HG03060 (cell line): ENCODE measurements around the gene HAP1.

Experiments
- ATAC-seq: cut with Tn5 transposase; IDR thresholded peaks from one replicate; pipeline ENCODE4 v1.9.1; 2021; ENCODE audit warnings: low read depth, moderate number of reproducible peaks; ENCODE audit not compliant: unreplicated experiment

The HAP1 gene

GRCh38 chr17:41766135-41766534 lies 31.7 kb upstream of the HAP1 start:
- no peak for ATAC-seq

- no peak for ATAC-seq
Observed at GRCh38 chr17:41763327-41763726, 28.9 kb upstream of the HAP1 start.

- no peak for ATAC-seq
Observed at GRCh38 chr17:41762841-41763240, 28.4 kb upstream of the HAP1 start.

DNA sequence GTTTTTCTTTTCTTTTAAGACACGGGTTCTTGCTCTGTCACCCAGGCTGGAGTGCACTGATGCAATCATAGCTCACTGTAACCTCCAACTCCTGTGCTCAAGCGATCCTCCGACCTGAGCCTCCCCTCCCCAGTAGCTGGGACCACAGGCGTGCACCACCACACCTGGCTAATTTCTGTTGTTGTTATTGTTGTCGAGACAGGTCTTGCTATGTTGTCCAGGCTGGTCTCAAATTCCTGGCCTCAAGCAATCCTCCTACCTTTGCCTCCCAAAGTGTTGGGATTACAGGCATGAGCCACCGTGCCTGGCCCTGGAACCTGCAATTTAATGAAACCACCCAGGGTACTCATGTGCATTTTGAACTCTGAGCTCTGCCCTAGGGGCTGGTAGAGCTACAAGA lies 27.9 kb upstream of the HAP1 start:
- no peak for ATAC-seq

- no peak for ATAC-seq
Observed at GRCh38 chr17:41760878-41761277, 26.4 kb upstream of the HAP1 start.

DNA sequence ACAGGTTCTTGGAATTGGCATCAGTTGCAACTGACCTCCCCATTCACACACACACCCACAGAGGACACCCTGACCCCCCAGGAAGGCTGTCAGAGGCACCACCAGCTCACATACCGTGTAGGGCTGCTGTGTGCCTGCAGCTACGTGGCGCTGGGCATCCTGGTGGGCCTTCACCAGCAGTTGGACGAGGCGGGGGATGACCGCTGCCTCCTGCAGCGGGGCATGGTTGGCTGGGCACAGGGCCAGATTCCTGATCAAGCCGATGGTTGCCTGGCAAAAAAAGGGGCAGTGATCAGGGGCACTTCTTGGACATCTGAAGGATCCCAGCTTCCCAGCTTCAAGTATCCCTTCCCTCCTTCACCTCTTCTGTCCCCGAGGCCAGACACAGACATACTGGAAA lies 24.2 kb upstream of the HAP1 start:
- no peak for ATAC-seq

- no peak for ATAC-seq
Observed at GRCh38 chr17:41754066-41754465, 19.6 kb upstream of the HAP1 start.

GRCh38 chr17:41751288-41751687 lies 16.8 kb upstream of the HAP1 start:
- ATAC-seq: no peak

DNA sequence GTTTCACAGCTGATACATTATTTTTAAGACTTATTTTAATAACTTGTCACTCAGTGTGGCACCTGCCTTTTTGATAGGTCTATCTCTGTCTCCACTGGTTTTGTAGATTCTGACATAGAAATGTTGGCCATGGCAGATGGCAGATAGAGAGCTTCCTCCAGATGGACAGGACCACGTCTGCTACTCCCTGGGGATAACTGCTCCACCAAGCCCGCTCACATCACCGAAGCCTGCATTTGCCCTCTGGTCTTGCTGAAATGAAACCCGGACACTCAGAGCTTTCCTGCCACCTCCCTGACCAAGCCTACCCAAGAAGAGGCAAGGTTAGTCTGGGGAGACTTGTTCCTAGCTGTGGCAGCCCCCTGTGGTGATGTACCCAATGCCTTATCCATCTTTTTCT lies 16.4 kb upstream of the HAP1 start:
- no peak for ATAC-seq

DNA sequence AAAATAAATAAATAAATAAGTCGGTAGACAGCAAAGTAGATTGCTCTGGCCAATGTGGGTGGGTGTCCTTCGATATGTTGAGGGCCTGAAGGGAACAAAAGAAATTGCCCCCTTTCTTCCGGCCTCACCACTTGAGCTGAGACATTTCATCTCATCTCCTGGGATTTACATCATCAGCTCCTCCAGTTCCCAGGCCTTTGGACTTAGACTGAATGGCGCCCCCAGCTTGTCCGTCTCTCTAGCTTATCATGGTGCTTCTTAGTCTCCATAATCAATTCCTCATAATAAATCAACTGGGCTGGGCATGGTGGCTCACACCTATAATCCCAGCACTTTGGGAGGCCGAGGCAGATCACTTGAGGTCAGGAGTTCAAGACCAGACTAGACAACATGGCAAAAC lies 13.8 kb upstream of the HAP1 start:
- no peak for ATAC-seq

GRCh38 chr17:41741709-41742108 lies 7.3 kb upstream of the HAP1 start:
- ATAC-seq: no peak

DNA sequence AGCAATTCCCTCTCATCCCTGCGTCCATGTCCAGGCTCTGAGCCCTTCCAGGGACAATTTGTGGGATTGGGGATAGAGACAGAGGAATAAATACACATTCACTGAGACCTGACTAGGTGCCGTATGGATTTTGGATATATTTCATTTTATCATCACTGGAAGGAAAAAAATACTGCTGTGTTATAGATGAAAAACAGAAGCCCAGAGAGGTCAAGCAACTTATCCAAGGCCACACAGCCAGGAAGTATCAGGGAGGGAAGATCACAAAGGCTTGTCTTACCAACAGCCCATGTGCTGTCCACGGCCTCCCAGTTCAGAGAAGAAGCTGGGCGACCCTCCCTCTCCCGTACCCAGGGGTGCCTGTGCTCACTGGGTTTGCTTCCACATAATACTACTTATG lies 6.1 kb upstream of the HAP1 start:
- no peak for ATAC-seq

DNA sequence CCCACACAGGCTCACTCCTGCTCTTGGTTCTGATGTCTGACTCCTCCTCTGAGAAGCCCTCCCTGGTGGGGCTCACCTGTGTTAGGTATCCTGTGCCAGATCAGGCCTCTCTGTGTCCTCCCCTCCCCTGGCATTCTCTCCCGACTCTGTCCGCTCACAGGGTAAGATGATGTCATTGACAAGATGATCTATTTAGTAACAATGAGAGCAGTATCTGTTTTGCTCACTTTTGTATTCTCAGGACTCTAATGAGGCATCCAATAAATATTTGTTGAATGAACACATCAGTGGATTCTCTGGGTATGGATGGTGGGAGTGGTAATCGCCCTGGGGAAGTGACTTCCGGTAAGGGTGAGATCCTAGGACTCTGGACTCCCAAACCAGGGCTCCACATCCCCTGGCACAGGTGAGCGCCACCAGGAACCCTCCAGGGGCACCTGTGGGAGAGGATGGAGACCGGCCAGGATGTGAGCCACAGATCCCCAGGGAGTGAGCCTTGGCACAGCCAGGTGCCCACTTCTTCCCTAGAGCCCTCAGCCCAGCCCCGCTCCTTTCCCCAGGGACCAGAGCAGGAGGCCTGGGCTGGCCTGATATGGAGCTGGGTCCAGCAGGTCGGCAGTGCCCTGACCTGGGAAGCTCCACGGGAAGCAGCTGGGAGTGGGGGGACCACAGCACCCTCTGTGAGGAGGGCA lies 5.4 kb upstream of the HAP1 start:
- no peak for ATAC-seq

DNA sequence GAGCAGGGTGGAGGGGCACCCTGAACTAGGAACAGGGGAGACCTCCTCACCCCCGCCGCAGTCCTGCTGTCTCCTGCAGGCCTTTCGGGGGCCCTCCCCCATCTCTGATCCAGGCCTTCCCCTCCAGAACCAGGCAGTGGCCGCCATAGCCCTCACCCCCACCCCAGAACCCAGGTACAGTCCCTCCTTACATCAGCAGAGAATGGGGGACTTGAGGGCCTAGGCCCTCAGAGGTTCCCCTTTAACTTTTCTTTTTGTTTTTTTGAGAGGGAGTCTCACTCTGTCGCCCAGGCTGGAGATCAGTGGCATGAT lies 4.3 kb upstream of the HAP1 start:
- ATAC-seq: no peak

- ATAC-seq: no peak
Observed at GRCh38 chr17:41738077-41738800, 3.8 kb upstream of the HAP1 start.

DNA sequence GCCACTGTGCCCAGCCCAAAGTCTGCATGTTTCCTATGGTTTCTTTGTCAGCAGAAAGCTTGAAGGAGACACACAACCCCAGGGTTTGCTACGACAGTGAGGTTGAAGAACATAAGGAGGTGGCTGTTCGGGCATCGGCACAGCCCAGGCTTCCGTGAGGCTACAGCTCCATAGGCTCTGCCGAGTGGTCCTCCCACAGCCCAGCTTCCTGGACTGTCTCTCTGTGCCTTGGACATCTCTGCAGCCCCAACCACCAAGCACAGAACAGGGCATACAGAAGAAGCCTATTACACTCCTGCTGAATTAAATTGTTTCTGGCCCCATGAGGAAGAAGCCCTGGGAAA lies 3.2 kb upstream of the HAP1 start:
- no peak for ATAC-seq

GRCh38 chr17:41736983-41737679 lies 2.7 kb upstream of the HAP1 start:
- ATAC-seq: no peak

GRCh38 chr17:41735744-41736143 lies 1.3 kb upstream of the HAP1 start:
- ATAC-seq: no peak

GRCh38 chr17:41734949-41735313 lies 488 bp upstream of the HAP1 start:
- no peak for ATAC-seq

DNA sequence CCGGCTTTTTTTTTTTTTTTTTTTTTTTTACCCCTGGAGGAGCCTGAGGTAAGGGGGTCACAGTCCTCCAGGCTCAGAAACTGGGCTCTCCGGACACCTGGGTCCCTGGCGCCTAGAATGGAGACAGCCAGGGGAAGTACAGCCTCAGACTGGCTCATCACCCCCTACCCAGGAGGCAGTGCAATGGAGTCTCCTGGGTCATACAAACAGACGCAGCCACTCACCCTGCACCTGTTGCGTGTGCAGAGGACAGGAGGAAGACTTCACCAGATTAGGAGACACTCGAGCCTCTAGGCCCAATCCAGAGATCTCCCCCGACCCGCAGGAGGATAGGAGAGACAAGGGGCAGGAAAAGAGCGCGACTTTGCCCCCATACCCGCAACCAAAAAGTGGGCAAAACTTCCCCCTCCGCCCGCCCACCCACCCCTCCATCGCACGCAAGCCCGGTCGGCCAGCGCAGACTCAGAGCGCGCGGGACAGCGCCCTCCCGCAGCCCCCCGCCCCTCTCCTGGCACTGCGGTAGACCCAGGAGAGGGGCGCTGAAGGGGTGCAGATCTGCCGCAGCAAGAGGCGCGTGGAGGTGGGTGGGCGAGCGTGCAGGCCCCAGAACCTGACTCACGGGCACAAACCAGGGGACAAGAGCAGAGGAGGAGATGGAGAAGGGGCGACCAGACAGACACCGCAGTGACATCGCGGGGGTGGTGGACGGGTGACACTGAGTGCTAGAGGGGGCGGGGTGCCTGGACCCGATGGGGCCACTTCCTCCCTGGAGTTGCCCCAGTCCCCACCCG lies 900 bp downstream of the HAP1 start:
- ATAC-seq: no peak

GRCh38 chr17:41731836-41732235 lies 2.6 kb downstream of the HAP1 start:
- no peak for ATAC-seq
